GM12864 (cell line): ENCODE data around the gene RIC1.
"Not testable (repeated sequence)": the region's sequence is repeated elsewhere in the genome, so short reads cannot be mapped to it uniquely, and the experiment has no call there.

ENCODE experiments used
- DNase-seq: peaks from one replicate; pipeline ENCODE4 v3.0.0-alpha.2; 2011; ENCODE audit warnings: low read depth
- H3K4me3 ChIP-seq: 2 replicates; pipeline ENCODE4 v1.5.1; 2011; ENCODE audit warnings: mild to moderate bottlenecking, low read depth, low read length, control low read depth
- TF ChIP-seq, protein P1 (sequence below): IDR thresholded peaks from 2 replicates; pipeline ENCODE4 v1.5.1; 2011; ENCODE audit warnings: low read depth, mild to moderate bottlenecking, moderate library complexity, low read length, control low read depth, inconsistent platforms; ENCODE audit errors: missing control alignments

Gene RIC1

DNA sequence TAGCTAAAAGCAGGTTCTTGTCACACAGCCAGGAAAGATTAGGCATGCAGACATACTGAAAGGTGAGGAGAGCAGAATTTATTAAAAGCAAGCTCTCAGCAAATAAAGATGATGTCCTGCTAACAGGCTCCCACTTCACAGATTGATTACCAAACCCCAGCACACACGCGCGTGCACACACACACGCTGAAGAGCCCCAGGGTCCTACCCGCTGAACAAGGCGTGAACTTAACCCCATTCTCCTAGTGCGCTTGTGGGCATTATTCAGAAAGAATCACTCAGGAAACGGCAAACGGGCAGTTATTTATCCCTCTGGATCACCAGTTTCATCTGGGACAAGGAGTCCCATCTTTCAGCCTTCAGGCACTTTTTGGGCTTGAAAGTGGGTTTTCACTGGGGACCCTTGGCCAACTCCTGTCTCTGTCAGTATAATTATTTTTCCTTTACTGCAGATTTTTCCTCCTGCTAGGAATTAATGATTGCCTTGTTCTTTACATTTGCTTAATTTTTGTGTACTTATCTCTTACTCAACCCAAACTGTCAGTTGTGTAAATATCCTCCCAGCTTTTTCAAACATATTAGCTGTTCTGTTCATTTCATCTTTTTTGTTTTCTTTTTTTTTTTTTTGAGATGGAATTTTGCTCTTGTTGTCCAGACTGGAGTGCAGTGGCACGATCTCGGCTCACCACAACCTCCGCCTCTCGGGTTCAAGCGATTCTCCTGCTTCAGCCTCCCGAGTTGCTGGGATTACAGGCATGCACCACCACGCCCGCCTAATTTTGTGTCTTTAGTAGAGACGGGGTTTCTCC, 92.6 kb downstream of the RIC1 start:
- TF ChIP-seq, protein P1, sequence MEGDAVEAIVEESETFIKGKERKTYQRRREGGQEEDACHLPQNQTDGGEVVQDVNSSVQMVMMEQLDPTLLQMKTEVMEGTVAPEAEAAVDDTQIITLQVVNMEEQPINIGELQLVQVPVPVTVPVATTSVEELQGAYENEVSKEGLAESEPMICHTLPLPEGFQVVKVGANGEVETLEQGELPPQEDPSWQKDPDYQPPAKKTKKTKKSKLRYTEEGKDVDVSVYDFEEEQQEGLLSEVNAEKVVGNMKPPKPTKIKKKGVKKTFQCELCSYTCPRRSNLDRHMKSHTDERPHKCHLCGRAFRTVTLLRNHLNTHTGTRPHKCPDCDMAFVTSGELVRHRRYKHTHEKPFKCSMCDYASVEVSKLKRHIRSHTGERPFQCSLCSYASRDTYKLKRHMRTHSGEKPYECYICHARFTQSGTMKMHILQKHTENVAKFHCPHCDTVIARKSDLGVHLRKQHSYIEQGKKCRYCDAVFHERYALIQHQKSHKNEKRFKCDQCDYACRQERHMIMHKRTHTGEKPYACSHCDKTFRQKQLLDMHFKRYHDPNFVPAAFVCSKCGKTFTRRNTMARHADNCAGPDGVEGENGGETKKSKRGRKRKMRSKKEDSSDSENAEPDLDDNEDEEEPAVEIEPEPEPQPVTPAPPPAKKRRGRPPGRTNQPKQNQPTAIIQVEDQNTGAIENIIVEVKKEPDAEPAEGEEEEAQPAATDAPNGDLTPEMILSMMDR: no peak
- DNase-seq: no peak
- no peak overlapping the region for H3K4me3 ChIP-seq

DNA sequence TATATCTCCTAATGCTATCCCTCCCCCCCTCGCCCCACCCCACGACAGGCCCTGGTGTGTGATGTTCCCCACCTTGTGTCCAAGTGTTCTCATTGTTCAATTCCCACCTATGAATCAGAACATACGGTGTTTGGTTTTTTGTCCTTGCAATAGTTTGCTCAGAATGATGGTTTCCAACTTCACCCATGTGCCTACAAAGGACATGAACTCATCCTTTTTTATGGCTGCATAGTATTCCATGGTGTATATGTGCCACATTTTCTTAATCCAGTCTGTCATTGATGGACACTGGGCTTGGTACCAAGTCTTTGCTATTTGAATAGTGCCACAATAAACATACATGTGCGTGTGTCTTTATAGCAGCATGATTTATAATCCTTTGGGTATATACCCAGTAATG, 93.8 kb downstream of the RIC1 start:
- DNase-seq, H3K4me3 ChIP-seq: not testable (repeated sequence)

DNA sequence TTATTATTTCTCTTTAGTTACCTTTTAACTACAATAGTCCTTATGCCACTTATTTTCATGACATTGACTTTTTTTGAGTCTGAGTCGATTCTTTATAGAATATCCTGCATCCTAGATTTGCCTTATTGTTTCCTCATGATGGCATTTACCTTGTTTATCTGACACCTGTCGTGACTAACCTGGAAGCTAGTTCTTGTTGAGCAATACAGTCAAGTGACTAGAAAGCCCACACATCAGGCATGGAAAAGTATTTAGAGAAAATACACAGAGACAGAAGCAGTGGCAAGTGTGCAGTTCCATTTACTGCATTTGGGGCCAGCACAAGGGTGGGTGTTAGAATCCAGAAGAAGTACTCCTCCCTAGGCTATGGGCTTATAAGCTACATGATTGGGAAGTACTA, 106.2 kb downstream of the RIC1 start:
- no peak for DNase-seq
- H3K4me3 ChIP-seq: no peak overlapping the region
- TF ChIP-seq, protein P1: no peak

DNA sequence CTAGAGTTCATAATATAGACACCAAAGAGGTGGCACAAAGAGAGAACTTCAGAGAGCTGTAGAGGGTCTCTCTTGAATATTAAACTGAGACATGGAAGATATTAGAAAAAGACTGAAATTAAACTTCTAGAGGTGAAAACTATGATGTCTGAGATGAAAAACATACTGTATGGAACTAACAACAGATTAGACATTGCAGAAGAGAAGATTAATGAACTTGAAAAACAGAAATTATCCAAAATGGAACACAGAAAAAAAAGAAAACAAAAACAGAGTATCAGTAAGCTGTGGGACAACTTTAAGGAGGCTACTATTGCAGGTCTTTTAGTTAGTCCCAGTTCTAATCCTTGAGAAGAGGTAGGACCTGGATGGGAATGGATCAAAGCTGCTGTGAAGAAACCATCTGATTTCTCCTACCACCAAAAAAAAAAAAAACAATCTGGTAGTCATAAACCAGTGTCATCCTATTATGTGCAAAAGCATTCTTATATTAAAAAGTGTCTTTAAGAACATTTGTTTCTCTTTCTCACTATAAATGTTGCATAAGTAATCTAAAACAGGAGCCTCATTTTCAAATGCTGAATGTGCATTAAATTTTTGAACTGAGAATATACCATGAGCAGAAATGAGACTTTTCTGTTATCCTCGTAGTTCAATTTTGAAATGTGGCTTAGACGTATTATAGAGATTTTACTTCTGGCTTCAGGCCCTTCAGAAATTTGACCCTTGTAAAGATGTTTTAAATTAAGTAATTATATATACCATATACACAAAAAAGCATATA, 107.8 kb downstream of the RIC1 start:
- DNase-seq: no peak
- no peak overlapping the region for H3K4me3 ChIP-seq
- TF ChIP-seq, protein P1: no peak

DNA sequence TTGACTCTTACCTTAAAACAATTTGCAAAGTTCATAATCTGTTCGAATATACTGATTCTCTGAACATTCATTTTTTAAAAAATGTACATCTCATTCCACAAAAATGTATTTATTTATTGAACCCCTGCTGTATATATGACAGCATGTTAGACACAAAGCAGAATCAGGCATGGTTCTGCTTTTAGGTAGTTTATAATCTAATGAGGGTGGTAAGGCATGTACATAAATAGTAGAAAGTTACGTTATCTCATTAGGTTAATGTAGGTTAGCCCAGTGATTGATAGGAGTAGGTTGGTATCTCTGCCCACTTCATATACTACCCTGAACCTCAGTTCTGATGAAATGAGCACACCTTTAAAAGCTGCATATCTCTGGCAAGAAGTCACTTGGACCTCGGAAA, 114.2 kb downstream of the RIC1 start:
- DNase-seq: no peak
- TF ChIP-seq, protein P1: no peak
- H3K4me3 ChIP-seq: no peak overlapping the region

DNA sequence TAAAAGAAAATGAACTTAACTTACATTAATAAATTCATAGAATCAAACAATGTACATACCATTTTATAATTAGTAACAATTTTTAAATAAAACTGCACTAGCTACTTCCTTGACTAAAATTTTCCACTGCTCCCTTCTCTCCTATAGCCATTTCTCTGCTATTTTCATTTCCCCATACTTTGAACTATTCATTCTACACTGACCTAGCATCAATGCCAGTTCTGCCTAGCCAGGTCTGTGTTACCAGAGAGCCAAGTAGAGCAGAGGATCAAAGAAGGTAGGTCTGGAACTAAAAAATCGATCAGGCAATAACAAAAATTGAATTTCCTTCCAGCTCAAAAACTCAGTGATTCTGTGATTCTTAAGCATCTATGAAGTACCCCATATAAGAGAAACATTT, 119.5 kb downstream of the RIC1 start:
- TF ChIP-seq, protein P1: no peak
- H3K4me3 ChIP-seq: no peak overlapping the region
- no peak for DNase-seq

DNA sequence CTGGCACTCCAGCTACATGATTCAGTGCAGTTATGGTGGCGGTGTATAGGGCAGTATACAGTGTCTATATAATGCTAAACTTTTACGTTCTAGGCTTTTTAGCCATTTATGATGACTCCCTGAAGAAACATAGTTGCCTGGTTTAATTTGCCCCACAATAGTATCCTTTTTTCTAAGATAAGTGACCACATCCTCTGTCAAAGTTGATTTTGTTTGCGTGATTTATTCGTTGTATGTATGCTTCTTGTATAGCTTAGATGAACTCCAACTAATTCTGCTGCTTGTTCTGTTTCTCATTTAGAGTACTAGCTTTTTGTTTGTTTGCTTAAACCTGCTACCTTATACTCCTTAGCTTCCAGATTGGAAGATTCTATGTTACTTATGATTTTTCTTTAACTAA, 120.4 kb downstream of the RIC1 start:
- H3K4me3 ChIP-seq: no peak overlapping the region
- DNase-seq: no peak
- TF ChIP-seq, protein P1: no peak
